ENCODE measurements around the gene ZNF106.
A peak's percentile ranks its signal among the peaks of the same experiment; 100 is the strongest.

The ZNF106 gene

DNA sequence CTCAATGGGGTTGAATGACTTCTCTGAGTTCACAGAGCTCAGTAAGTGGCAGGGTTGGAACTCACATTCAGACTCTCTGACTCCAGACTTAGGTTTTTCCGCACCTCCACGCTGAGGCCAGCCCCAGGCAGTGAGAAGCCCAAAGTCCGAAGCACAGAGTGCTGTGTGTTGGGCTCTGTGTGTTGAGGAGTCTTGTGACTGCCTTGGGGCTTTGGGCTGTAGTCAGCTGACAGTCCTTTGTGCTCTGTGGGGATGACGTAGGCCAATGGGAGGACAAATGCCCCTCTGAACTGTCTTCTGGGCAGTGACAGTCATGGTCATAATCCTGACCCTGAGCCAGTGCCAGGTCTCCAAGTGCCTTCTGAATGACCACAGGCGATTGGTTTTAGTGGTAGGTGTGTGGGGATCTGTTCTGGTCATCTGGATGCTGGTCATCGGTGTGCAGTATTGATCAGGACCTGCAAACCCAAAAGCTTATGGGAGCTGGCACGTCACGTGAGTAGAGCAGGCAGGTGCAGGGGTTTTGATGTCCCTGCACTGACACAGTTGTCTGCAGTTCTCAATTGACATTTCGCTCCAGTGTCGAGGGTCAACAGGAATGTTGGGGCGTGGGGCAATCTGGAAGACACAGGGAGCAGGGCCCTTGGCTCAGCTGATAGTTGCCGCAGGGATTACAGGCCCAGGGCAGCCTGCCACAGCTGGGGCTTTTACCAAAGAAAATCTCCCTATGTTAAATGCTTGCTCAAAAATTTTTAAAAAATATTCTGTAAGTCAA, 86.3 kb downstream of the ZNF106 start:
- no peak for DNase-seq

DNA sequence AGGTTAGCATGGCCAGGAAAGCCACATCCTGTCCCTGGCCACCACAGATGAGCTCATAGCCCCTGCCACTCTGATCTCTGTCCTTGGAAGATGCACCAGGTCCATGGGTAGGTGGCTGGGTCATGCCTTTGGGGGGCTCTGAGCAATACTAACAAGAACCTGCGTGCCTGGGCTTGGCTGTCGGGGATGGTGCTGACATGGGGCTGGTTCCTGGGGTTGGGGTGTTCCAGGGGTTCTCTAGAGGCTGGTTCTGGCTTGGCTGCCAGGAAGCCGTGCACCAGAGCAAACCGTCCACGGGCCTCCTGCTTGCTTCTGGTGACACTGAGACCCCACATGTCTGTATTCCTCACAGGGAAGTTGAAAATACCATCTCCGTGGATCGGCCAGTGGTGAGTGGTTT, 87.6 kb downstream of the ZNF106 start:
- no peak for DNase-seq

DNA sequence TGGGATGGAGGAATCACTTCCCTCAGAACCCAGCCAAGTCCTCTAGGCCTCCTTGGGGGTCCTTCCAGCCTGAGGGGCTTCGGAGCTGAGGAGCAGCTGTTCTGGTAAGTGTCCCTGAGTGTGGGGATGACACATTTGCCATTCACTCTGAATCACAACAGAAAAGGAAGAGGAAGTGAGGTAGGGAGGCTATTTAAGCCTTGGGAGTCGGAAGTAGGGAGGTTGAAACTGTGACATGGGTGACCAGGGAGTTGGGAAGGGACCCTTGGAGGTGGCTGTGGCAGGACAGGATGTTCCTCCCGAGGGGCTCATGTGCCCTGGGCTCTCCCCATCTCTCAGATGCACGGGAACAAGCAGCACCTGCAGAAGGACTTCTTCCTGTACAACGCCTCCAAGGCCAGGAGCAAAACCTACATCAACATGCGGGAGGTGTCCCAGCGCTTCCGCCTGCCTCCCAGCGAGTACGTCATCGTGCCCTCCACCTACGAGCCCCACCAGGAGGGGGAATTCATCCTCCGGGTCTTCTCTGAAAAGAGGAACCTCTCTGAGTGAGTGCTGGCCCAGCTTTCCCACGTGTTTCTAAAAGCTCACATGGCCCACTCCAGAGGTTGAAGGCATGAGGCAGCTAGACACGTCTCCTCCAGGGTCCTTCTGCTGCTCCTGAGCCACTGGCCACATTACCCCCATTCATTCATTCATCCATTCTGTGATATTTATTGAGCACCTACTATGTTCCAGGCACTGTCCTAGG, 88.3 kb downstream of the ZNF106 start:
- DNase-seq = no peak

DNA sequence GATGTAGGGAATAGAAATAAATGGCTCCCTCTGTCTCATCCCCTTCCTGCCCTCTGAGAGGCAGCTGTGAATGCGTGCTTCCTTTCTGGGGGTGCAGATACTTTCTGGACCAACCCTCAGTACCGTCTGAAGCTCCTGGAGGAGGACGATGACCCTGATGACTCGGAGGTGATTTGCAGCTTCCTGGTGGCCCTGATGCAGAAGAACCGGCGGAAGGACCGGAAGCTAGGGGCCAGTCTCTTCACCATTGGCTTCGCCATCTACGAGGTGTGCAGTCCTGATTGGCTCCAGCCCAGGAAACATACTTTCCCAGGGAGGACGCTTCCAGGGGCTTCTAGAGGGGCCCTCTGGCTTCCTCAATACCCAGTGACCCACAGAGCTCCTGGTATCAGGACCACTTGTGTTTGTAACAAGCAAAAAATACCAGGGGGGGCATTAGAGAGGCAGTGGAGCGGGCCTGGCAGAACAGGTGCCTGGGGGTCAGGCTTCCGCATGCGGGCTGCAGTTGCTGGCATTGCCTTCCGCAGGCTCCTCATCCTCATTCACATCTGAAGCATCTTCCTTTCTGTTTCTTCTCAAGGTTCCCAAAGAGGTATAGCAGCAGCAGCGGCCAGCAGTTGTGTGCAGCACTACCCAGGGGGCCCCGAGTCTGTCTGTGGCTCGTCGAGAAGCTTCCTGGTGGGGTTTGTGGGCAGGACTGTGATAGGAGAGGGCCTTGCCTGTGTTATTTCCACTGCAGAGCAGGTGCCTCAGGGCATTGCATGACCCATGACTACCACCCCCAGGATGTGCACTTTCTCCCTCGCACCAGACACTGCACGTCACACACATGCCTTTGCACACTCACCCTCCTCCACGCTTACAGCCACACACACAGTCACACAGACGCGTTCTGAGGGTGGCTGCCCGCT, 89.1 kb downstream of the ZNF106 start:
- DNase-seq = no peak

DNA sequence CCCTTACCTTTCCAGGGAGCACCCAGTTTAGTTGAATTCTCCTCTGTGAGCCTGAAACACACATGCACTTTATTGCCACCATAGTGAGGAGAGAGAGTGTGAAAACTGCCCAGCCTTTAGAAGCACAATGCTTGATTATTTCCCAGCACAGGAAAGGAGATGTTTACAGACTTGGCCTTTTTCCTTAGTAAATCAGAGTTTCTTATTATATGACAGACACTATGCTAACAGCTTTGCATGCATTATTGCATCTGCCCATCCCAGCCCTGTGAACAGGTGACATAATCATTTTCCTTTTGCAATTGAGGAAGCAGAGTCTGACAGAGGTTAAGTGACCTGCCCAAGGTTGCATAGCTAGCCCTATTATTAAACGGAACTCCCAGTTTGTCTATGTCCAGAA, 95.1 kb downstream of the ZNF106 start:
- no peak for DNase-seq

DNA sequence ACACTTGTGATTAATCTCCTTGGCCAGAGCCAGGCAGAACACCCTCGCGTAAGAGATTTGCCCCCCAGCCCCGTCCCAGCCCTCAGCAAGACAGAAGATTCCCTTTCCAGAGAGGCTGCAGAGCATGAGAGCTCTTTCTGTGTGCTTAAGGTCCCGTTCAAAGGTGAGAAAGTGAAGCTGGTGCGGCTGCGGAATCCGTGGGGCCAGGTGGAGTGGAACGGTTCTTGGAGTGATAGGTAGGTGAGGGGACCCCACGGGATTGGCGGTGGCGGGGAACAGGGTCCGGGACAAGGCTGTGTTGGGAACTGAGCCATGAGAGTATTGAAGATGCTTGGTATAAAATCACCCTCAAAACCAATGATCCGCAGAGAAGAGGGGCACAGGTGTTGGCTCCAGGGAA, 96.8 kb downstream of the ZNF106 start:
- no peak for DNase-seq

DNA sequence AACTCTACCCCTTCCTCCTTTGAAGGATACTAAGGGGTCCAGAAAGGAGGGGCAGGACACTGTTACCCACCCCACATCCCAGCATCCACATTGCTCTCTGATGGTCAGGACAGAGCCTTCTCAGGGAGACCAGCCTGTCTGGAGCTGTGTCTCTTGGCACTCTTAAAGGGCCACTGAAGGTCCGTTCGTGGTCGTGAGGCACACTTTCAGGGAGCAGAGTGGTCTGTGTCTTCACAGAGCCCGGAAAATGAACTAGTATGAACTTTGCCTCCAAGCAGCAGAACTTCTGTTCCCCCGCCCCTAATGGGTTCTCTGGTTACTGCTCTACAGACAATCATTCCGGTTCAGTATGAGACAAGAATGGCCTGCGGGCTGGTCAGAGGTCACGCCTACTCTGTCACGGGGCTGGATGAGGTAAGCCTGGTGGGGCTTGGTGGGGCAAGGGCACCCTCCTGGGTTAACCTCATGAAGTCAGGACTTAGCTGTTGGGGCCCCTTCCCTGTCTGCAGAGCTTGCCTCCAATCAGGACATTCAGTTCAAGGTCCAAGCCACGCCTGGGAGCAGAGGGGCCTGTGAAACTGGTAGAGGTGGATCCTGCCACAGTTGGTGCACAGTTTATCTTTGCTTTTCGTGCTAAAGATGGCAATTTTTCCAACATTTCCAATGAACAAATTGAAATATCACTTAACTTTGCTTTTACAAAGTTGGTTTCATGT, 98.5 kb downstream of the ZNF106 start:
- no peak for DNase-seq

DNA sequence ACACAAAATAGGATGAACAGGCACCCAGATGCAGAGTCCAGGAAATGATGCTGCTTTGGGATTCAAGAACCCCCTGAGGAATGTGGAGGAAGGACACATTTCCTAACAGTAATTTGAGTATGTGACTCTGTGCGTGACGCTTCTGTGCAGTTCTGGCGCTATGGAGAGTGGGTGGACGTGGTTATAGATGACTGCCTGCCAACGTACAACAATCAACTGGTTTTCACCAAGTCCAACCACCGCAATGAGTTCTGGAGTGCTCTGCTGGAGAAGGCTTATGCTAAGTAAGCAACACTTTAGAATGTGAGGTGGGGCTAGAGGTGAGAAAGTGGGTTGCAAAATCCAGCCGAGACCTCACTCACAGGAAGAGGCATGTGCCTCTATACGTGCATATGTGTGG, 103.3 kb downstream of the ZNF106 start:
- no peak for DNase-seq

DNA sequence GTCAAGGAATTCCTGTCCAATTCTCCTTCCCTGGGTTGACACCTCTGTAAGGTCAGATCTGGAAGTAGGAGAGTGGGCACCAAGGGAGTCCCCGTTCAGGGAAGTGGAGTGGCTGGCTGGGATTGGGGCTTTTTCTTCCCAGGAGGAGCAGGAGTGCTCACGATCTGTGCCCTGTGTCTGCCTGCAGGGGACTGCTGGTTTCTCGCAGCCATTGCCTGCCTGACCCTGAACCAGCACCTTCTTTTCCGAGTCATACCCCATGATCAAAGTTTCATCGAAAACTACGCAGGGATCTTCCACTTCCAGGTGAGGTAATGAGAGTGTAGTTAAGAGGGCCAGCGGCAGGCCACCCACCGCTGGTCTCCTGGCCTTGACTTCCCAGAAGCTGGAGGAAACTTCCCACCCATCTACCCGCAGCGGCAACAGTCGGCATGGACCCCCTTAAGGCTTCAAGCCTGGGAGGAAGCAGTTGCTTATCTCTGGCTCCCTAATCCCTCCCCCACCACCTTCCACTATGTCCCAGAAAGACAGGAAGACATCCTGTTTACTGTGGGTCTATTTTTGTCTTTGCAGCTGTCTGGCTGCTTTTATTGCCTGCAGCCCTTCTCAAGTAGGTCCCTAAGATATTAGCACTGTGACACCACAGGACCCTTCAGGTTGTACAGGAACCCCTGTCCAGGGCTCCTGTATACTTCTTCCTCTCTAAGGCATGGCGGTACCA, 104.8 kb downstream of the ZNF106 start:
- no peak for DNase-seq

DNA sequence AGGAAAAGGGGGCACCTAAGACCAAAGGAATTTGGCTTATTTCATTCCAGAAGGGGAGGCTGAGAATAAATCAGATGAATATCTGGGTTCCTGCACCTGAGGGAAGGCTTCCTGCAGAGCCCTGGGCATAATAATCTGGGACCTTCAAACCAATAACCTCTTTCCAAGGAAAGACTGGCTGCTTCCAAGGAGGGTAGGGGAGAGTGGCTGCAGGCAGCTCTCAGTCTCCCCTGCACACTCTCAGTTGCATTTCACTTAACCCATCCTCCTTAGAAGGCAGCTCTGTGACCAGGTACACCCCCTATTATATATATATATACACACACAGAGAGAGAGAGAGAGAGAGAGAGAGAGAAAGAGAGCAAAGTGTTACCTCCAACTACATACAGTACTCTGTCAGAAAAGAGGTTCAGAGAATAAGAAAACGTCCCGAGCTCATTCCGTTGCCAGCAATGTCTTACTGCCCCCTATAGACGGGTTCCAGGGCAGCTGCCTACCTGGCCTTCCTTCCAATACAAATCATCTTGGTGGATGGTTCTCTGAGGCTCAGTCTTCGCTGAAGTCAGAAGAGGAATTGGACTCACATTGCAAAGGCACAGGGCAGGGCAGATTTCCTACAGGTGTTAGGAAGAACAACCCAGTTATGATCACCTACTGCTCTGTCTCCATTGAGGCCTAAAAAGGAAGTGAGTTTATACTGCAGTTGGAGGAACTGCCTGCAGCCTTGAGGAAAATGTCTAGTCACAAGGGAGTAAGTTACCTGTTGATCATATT, 105.5 kb downstream of the ZNF106 start:
- DNase-seq = no peak

DNA sequence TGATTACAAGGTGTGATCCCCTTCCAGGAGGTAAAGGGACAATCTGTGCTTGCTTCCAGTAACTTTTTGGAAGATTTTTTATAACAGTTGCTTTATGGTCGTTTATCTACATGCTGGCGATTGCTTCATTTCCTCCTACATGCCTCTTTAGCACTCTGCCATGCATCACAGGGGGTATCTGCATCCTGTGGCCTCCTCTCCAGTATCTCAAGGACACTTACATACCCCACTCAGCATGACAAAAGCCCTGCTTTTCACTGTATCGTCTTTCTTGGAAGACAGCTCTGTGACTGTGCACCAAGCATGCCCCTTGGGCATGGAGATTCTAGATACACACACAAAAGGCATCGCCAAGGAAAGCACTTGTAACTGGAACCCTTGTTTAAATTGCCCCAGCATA, 106.3 kb downstream of the ZNF106 start:
- DNase-seq = no peak

DNA sequence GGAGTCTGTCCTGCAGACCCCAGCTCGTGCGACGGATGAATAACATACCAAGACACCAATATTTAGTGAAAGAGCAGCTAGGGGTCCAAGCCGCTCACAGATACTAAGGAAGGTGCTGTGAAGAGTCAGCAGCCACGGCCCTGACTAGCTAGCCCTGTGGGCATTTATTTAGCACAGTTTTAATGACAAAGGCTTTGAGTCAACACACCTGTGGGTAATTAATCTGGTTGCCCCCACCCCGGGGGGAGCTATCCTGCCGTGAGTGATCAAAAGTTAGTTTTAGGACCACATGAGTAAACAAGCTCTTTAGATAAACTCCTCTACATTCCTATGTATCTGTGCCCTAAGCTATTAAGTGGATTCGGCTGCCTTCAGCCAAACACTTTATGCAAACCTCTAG, 112.9 kb downstream of the ZNF106 start:
- DNase-seq = no peak

DNA sequence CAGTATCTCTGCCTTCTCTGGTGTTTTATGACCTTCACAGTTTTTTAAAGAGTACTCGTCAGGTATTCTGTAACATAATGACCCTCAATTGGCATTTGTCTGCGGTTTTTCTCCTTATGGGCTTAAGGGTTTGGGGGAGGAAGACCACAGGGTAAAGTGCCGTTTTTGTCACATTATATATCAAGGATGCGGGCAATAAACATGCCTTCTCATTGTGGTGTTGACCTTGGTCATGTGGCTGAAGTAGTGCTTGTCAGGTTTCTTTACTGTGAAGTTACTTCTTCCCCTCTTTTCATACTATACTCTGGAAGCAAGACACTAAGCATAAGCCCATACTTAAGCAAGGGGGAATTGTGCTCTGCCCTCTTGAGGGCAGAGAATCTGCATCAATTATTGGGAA, 115.0 kb downstream of the ZNF106 start:
- no peak for DNase-seq

DNA sequence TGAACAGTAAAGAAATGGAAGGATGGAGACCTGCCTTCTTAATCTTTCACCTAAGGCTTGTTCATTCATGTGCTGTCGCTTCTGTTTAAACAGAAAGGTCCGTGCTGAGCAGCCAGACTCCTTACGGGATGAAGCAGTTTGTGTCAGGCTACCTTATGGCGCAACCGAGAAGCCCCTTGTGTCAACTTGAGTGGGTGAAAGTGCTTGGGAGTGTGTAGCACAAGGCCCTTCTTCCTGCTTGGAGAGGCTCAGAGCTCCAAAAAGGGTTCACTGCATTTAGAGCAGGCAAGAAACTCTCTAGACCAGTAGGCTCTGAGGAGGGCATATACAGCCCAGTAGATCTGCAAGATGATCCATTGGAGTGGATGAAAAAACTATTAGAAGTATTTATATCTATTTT, 115.7 kb downstream of the ZNF106 start:
- no peak for DNase-seq

DNA sequence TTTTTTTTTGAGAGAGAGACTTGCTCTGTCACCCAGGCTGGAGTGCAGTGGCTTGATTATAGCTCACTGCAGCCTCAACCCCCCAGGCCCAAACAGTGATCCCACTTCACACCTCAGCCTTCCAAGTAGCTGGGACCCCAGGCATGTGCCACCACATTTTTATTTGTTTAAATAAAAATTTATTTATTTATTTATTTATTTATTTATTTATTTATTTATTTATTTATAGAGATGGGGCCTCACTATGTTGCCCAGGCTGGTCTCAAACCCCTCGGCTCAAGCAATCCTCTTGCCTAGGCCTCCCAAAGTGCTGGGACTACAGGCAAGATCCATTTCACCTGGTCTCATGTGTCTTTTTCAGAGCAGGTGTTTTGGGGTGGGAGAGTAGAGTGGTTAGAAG, 116.1 kb downstream of the ZNF106 start:
- no peak for DNase-seq

DNA sequence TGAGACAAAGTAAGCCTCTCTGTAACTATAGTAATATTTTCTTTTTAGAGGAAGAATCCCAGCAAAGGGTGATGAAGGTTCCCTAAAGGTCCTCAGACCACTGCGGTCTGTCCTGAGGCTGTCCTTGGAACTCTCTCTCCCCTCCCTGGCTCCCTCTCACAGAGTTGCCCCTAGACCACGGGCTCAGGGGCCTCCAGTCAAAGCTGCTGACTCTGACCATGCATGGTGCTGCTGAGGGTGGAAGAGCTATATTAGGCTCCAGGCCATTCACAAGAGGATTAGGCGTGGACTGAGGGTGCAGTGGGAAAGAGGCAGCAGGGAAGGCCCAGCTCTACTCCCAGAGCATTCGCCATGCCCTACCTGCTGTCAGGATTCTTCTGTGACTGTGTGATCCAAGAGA, 117.0 kb downstream of the ZNF106 start:
- no peak for DNase-seq

DNA sequence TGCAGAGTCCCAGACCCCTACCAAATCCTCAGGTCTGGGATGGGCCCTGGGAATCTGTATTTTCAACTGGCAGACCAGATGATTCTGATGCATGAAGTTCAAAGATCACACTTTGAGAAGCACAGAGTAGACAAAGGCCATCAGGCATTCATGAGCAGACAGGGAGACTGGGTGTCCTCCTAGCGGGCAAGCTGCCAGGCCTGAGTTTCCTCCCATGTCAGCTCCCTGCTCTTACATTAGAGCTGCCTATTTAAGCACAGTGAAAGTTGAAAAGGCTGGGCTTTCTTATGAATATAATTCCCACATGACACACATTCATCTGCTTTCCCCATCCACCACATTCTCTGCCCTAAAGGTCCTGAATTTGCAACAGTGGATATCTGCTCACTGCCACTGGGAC, 117.7 kb downstream of the ZNF106 start:
- no peak for DNase-seq

DNA sequence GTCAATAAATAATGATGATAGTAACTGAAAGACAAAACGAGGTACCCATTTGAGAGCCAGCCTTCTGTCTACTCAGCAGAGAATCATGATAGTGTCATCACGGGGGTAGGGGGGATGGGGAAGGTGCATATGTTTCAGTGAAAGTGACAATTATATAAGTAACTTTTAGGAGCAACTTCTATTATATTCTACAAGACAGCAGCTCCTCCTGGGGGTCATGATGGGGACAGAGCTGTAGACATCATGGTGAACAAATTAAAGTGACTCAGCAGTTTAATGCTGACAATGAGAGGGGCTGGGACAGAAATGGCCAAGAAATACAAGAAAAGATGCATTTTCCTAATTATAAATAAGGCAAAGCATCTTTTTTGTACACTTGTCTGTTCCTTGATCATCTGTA, 119.8 kb downstream of the ZNF106 start:
- no peak for DNase-seq

DNA sequence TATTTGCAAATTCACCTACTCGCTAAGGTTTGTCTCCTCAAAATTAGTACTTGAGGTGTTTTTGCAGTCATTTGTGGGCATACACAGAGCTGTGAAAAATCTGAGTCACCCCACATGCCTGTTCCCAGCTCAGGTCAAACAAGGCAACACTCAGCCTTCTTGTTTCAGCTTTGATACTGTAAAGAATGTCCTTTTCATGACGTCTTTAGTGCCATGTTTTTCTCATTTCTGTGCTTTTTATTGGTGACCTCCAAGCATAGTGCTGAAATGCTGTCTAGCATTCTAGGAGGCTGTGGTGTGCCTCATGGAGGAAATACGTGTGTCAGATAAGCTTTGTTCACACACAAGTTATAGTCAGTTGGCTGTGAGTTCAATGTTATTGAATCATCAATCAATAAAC, 122.8 kb downstream of the ZNF106 start:
- no peak for DNase-seq

DNA sequence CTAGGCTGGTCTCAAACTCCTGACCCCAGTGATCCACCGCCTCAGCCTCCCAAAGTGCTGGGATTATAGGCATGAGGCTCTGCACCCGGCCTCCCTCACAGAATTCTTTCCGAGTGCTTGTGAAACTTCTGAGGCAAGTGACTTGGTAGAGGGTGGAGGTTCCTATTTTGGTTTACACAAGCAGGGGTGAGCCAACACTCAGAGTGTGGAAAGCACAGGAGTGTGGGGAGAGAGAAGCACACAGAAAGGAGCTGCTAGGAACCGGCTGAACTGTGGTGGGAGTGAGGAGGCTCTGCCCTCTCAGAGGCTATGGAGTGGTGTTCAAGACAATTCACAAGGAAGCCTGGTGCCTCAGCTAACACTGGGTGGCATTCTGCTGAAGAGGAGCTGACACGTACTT, 123.9 kb downstream of the ZNF106 start:
- DNase-seq = peak; percentile 36

DNA sequence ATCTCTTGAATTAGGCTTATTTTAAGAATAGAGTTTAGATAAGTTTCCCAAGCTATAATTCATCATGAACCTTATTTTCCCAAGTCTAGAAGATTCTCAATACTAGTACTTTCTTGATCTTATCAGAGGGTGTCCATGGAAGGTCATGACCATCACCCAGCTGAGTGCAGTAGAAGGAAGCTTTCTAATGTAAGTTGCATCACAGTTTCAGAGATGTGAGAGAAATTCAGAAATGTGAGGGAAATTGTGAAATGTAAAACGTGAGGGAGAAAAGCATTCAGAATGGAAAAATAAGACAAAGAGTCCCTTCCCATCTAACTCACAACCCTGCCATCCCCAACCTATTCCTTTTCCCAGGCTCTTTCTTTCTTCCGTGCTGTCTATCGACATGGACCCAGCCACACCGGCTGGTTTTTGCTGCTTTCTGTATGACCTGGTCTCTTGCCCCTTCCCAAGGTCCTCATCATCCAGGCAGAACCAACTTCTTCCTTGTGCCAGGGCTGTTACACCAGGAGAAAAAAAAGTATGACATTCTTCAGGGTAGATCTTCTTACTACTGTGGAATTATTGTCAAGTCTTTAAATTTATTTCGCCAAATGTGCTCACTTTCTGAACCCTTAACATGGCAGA, 124.9 kb downstream of the ZNF106 start:
- no peak for DNase-seq

Measured in femur (tissue), 1 donor.